BLaER1 (cell line): ENCODE results near the gene ABHD2.
A peak's percentile ranks its signal among the peaks of the same experiment; 100 is the strongest.
"Not testable (repeated sequence)": the region's sequence is repeated elsewhere in the genome, so short reads cannot be mapped to it uniquely, and the experiment has no call there.

Experiments
- H3K27ac ChIP-seq: shearing (Covaris generic); formaldehyde crosslinking; 2 replicates; pipeline ENCODE4 v1.8.1; 2022
- H3K27me3 ChIP-seq: shearing (Covaris generic); formaldehyde crosslinking; 2 replicates; pipeline ENCODE4 v1.8.1; 2022
- H3K36me3 ChIP-seq: shearing (Covaris generic); formaldehyde crosslinking; 2 replicates; pipeline ENCODE4 v1.8.1; 2022
- H3K4me1 ChIP-seq: shearing (Covaris generic); formaldehyde crosslinking; 2 replicates; pipeline ENCODE4 v1.8.1; 2022
- H3K4me2 ChIP-seq: shearing (Covaris generic); formaldehyde crosslinking; 2 replicates; pipeline ENCODE4 v1.8.1; 2022
- H3K4me3 ChIP-seq: shearing (Covaris generic); formaldehyde crosslinking; 2 replicates; pipeline ENCODE4 v1.8.1; 2022
- H3K9ac ChIP-seq: shearing (Covaris generic); formaldehyde crosslinking; 2 replicates; pipeline ENCODE4 v1.8.1; 2022
- H3K9me3 ChIP-seq: shearing (Covaris generic); formaldehyde crosslinking; 2 replicates; pipeline ENCODE4 v1.8.1; 2022
- H4K20me1 ChIP-seq: shearing (Covaris generic); formaldehyde crosslinking; 2 replicates; pipeline ENCODE4 v1.8.1; 2022
- Cebpa-rat ChIP-seq: shearing (Covaris generic); IDR thresholded peaks from 2 replicates; pipeline ENCODE4 v1.8.1; 2022

The ABHD2 gene

GRCh38 chr15:89117790-89118189 lies 29.5 kb downstream of the ABHD2 start:
- TF ChIP-seq Cebpa-rat: peak; percentile 88
- H3K4me1 ChIP-seq: no peaks in the 10 kb centered on the region
- H3K27ac ChIP-seq: no peak overlapping the region

GRCh38 chr15:89118481-89118989 lies 30.3 kb downstream of the ABHD2 start:
- Histone ChIP-seq H4K20me1 (peaks cover 12% of the 10 kb centered on the region), H3K4me3 (no peak overlapping the region), H3K4me2 (no peak overlapping the region), H3K36me3 (peaks cover 92% of the 10 kb centered on the region), H3K27ac (no peak overlapping the region), H3K27me3 (no peaks in the 10 kb centered on the region), H3K9ac (no peak overlapping the region), H3K9me3 (no peaks in the 10 kb centered on the region), H3K4me1 (no peaks in the 10 kb centered on the region)
- no peak for TF ChIP-seq Cebpa-rat

More at GRCh38 chr15:89117790-89118189, 29.5 kb downstream of the ABHD2 start:
- no peak overlapping the region for H3K4me3 ChIP-seq
- peaks cover 19% of the 10 kb centered on the region for H4K20me1 ChIP-seq
- H3K27me3 ChIP-seq: no peaks in the 10 kb centered on the region
- H3K4me2 ChIP-seq: no peak overlapping the region
- no peaks in the 10 kb centered on the region for H3K9me3 ChIP-seq
- H3K36me3 ChIP-seq: peaks cover 85% of the 10 kb centered on the region
- H3K9ac ChIP-seq: no peak overlapping the region

DNA sequence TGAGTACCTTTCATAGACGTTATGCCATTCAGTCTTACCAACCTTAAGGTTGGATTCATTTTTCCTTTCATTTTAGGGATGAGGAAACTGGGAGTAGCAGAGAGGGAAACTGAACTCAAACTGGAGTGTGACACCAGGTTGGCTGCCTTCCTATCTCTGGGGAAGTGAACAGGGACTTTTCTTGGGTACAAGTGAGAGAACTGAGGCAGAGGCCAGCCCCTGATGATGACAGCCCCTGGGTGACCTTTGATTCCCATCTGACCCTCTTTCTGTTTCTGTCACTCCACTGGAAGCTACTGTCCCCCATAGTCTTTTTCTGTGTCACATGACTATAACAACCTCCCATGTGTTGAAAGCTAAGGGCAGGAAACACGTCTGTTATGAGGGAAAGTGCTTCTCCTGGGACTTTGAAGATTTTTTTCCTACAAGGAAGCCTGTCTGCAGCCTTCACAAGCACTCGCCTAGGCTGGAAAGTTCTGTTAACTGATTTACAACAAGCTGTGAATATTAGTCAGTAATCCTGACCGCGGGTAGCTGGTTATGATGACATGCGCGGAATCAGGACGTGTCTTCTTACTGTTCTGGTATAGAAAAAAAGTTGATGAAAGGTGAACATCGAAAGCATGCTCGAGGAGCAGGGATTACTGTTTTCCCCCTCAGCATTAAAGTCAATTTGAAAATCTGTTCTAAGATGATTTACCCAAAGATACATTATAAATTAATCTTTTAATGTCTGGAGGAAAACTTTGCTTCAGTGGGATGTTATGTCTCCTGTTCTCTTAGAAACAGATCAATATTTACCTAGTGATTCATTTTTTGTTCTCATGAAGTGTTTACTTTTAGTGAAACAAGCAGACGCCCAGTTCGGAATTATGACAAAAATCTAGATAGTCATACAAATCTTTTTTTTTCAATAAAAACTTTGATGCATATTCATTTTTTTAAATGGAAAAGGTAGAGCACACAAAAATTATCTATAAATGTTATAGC lies 31.5 kb downstream of the ABHD2 start:
- H3K27ac ChIP-seq: no peak overlapping the region
- no peaks in the 10 kb centered on the region for H3K4me1 ChIP-seq

DNA sequence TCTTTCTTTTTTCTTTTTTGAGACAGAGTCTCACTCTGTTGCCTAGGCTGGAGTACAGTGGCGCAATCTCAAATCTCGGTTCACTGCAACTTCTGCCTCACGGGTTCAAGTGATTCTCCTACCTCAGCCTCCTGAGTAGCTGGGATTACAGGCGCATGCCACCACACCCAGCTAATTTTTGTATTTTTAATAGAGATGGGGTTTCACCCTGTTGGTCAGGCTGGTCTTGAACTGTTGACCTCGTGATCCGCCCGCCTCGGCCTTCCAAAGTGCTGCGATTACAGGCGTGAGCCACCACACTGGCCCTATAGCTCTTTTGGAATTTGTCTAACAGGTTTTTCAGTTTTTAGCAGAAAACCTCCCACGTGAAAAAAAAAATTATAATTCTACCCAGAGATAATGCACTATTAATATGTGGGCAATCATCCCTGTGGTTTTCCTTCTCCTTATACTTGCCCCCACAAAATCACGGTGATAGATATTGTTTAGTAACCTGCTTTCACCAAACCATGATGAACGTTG lies 32.3 kb downstream of the ABHD2 start:
- H3K27me3 ChIP-seq, H3K4me3 ChIP-seq, H3K9ac ChIP-seq, H3K9me3 ChIP-seq, H3K4me1 ChIP-seq, H3K27ac ChIP-seq, H4K20me1 ChIP-seq, H3K4me2 ChIP-seq: not testable (repeated sequence)
- peaks cover 88% of the 10 kb centered on the region for H3K36me3 ChIP-seq

More for the DNA sequence above, 31.5 kb downstream of the ABHD2 start:
- Histone ChIP-seq H3K4me3 (no peak overlapping the region), H4K20me1 (no peaks in the 10 kb centered on the region), H3K9ac (no peak overlapping the region), H3K4me2 (no peak overlapping the region), H3K27me3 (no peaks in the 10 kb centered on the region), H3K9me3 (no peaks in the 10 kb centered on the region), H3K36me3 (peaks cover 90% of the 10 kb centered on the region)
- TF ChIP-seq Cebpa-rat: no peak

DNA sequence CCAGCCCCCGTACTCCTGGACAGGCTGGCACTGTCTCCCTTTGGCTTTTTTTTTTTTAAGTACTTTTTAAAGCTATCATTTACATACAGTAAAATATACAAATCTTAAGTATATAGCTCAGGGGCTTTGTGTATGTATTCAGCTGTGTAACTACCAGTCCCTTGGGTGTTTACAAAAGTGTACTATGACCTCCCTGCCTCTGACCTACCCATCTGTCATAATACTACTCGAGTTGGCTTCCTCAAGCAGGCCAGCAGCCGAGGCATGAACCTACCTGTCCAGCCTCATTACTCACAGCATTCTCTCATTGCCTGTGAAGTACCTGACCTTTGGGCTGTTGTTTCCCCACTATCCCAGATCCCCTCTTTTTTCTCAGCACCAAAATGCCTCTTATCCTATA lies 33.2 kb downstream of the ABHD2 start:
- H3K4me1 ChIP-seq: no peaks in the 10 kb centered on the region
- no peak for TF ChIP-seq Cebpa-rat
- H3K36me3 ChIP-seq: peaks cover 88% of the 10 kb centered on the region
- H3K9ac ChIP-seq: no peak overlapping the region
- no peak overlapping the region for H3K4me3 ChIP-seq
- H3K9me3 ChIP-seq: no peaks in the 10 kb centered on the region
- H3K27ac ChIP-seq: no peak overlapping the region
- no peaks in the 10 kb centered on the region for H4K20me1 ChIP-seq
- no peak overlapping the region for H3K4me2 ChIP-seq
- no peaks in the 10 kb centered on the region for H3K27me3 ChIP-seq

- H3K4me2 ChIP-seq: no peak overlapping the region
- no peak for TF ChIP-seq Cebpa-rat
- H3K36me3 ChIP-seq: peaks cover 86% of the 10 kb centered on the region
- H3K27me3 ChIP-seq: no peaks in the 10 kb centered on the region
- H4K20me1 ChIP-seq: no peaks in the 10 kb centered on the region
- no peak overlapping the region for H3K27ac ChIP-seq
- H3K9ac ChIP-seq: no peak overlapping the region
- no peak overlapping the region for H3K4me3 ChIP-seq
- H3K4me1 ChIP-seq: no peaks in the 10 kb centered on the region
- no peaks in the 10 kb centered on the region for H3K9me3 ChIP-seq
Measured at GRCh38 chr15:89122505-89123180, 34.4 kb downstream of the ABHD2 start.

DNA sequence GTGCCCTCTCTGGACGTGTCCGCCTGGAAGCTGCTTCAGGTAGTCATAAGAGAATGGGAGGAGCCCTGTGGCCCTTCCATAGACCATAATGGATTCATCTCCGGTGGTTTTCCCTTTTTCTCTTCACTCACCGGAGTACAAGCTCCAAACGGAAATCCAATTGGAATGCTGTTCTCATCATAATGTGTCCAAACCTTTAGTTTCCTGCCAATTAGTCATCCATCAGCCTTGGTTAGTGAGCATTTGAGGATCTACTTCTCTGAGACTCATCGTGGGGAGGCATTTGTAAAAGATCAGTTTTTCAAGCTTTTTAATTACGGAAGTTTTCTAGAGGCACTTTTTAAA lies 34.9 kb downstream of the ABHD2 start:
- Histone ChIP-seq H3K4me1 (no peaks in the 10 kb centered on the region), H3K27ac (no peak overlapping the region), H3K4me2 (no peak overlapping the region)

GRCh38 chr15:89125088-89125826 lies 37.0 kb downstream of the ABHD2 start:
- Histone ChIP-seq H3K9me3 (no peaks in the 10 kb centered on the region), H3K27ac (no peak overlapping the region), H4K20me1 (no peaks in the 10 kb centered on the region), H3K4me3 (no peak overlapping the region), H3K4me1 (no peaks in the 10 kb centered on the region), H3K4me2 (no peak overlapping the region), H3K27me3 (no peaks in the 10 kb centered on the region), H3K36me3 (peaks cover 83% of the 10 kb centered on the region), H3K9ac (no peak overlapping the region)
- no peak for TF ChIP-seq Cebpa-rat

More for the DNA sequence above, 34.9 kb downstream of the ABHD2 start:
- no peaks in the 10 kb centered on the region for H4K20me1 ChIP-seq
- peaks cover 85% of the 10 kb centered on the region for H3K36me3 ChIP-seq
- no peaks in the 10 kb centered on the region for H3K9me3 ChIP-seq
- no peaks in the 10 kb centered on the region for H3K27me3 ChIP-seq
- no peak overlapping the region for H3K9ac ChIP-seq
- H3K4me3 ChIP-seq: no peak overlapping the region
- TF ChIP-seq Cebpa-rat: no peak

DNA sequence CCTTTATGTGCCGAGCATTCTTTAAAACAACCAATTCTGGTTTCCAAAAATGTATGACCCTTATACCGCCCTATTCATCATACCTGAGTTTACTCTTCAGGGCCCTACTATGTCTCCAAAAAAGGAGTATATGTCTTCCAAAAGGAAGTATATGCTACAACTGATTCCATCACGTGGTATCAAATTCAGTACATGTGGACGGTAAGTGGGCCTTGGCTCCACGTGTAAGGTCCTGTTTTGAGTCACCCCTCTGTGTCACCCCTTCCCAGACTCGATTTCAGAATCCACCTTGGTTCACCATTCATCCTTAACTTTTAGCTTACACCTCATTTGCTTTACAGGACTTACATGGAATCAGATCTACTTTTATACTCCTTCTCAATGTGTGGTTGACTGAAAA lies 37.8 kb downstream of the ABHD2 start:
- Histone ChIP-seq H3K4me1 (no peaks in the 10 kb centered on the region), H3K4me2 (no peak overlapping the region), H3K27ac (no peak overlapping the region), H3K4me3 (no peak overlapping the region), H3K36me3 (peaks cover 83% of the 10 kb centered on the region), H3K9ac (no peak overlapping the region), H4K20me1 (no peaks in the 10 kb centered on the region), H3K9me3 (no peaks in the 10 kb centered on the region), H3K27me3 (no peaks in the 10 kb centered on the region)
- no peak for TF ChIP-seq Cebpa-rat
